ENCODE results near the gene ROBO1. TPM values are rescaled to one million over a fixed set of nuclear protein-coding genes. Genes with fewer than 3 reads are reported as not detected.

The ROBO1 gene
- total RNA-seq, 4 donors from 2014 or later: 8.6 to 26.3 (median 16.6) TPM

DNA sequence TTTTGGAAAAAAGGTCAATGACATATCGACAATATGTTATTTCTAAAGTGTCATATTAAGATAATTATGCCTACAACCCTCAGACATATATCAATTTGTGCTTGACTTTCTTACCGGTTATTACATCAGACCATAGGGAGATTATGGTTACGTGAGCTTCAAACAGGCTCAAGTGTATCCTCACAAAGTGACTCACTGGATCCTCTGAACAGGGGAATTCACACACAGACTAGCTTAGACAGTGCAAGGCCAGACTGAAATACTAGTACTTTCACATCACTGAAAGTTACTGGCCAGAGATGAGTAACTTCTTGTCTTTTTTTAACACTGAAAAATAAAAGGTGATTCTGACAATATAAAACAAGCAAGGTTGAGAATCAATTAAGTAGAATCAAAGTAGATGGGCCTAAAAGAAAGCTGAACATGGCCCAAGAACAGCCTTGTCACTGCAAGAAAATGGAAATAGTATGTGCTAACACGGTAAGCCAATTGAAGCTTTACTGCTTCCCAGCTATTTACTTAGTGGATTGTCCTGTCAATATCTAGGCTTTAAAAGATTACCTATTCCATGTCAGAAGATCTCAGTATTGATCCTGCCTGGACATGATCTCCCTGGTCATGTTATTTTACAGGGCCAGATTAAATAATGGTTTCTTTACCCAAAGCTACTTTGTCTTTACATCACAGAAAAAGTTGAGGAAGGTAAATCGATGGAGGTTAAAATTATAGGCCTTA is 848.6 kb downstream of the ROBO1 start:
- no peaks in the 10 kb centered on the region for H3K36me3 ChIP-seq
- H3K4me1 ChIP-seq: no peaks in the 10 kb centered on the region
- H3K27me3 ChIP-seq: no peaks in the 10 kb centered on the region
- TF ChIP-seq POLR2A (IDR thresholded peaks at IDR 0.05) (no peak), CTCF (IDR thresholded peaks at IDR 0.05) (no peak)
- no peak overlapping the region for H3K4me3 ChIP-seq (replicated peaks in 1 of 3)
- no peaks in the 10 kb centered on the region for H3K9me3 ChIP-seq
- no peak for DNase-seq
- intact Hi-C loops (cut with DNase I): no loop called here
- no peak overlapping the region for H3K27ac ChIP-seq
- WGBS, 2 donors: 90 to 94% methylated on average over 5 of the region's 5 CpGs

GRCh38 chr3:78918361-78919020 is 849.3 kb downstream of the ROBO1 start:
- Histone ChIP-seq H3K9me3 (no peaks in the 10 kb centered on the region), H3K36me3 (no peaks in the 10 kb centered on the region), H3K27me3 (no peaks in the 10 kb centered on the region), H3K4me1 (no peaks in the 10 kb centered on the region), H3K4me3 (replicated peaks in 1 of 3) (no peak overlapping the region), H3K27ac (no peak overlapping the region)
- TF ChIP-seq POLR2A (IDR thresholded peaks at IDR 0.05): no peak
- no peak for TF ChIP-seq CTCF (IDR thresholded peaks at IDR 0.05)
- intact Hi-C loops (cut with DNase I): no loop called here
- WGBS, 2 donors: 88 to 98% methylated on average over 1 of the region's 1 CpG
- no peak for DNase-seq

GRCh38 chr3:78917536-78917935 is 850.3 kb downstream of the ROBO1 start:
- WGBS, 2 donors: 68 to 81% methylated on average over 2 of the region's 2 CpGs
- no peak overlapping the region for H3K27ac ChIP-seq
- no peak overlapping the region for H3K4me3 ChIP-seq (replicated peaks in 1 of 3)
- DNase-seq: no peak
- TF ChIP-seq POLR2A (IDR thresholded peaks at IDR 0.05) (no peak), CTCF (IDR thresholded peaks at IDR 0.05) (no peak)
- H3K36me3 ChIP-seq: no peaks in the 10 kb centered on the region
- no peaks in the 10 kb centered on the region for H3K4me1 ChIP-seq
- no peaks in the 10 kb centered on the region for H3K9me3 ChIP-seq
- intact Hi-C loops (cut with DNase I): no loop called here
- H3K27me3 ChIP-seq: no peaks in the 10 kb centered on the region

- Histone ChIP-seq H3K4me1 (no peaks in the 10 kb centered on the region), H3K27me3 (no peaks in the 10 kb centered on the region), H3K27ac (no peak overlapping the region), H3K4me3 (replicated peaks in 1 of 3) (no peak overlapping the region), H3K36me3 (no peaks in the 10 kb centered on the region), H3K9me3 (no peaks in the 10 kb centered on the region)
- no peak for DNase-seq
- intact Hi-C loops (cut with DNase I): no loop called here
- 64 to 68% methylated on average over 2 of the region's 2 CpGs for WGBS, 2 donors
- TF ChIP-seq CTCF (IDR thresholded peaks at IDR 0.05): no peak
- no peak for TF ChIP-seq POLR2A (IDR thresholded peaks at IDR 0.05)
These were observed 854.1 kb downstream of the ROBO1 start for GRCh38 chr3:78913711-78914110.

GRCh38 chr3:78912687-78913086 is 855.1 kb downstream of the ROBO1 start:
- intact Hi-C loops (cut with DNase I): no loop called here
- H3K9me3 ChIP-seq: no peaks in the 10 kb centered on the region
- H3K4me1 ChIP-seq: no peaks in the 10 kb centered on the region
- DNase-seq: no peak
- no peaks in the 10 kb centered on the region for H3K36me3 ChIP-seq
- H3K27me3 ChIP-seq: no peaks in the 10 kb centered on the region
- 81 to 83% methylated on average over 3 of the region's 3 CpGs for WGBS, 2 donors
- H3K4me3 ChIP-seq (replicated peaks in 1 of 3): no peak overlapping the region
- no peak overlapping the region for H3K27ac ChIP-seq
- TF ChIP-seq POLR2A (IDR thresholded peaks at IDR 0.05): no peak
- no peak for TF ChIP-seq CTCF (IDR thresholded peaks at IDR 0.05)

Data from thyroid gland (tissue), 4 donors.